HCT116 (cell line): ENCODE results near the gene KIAA0232. TPM values are rescaled to one million over a fixed set of nuclear protein-coding genes. Genes with fewer than 3 reads are reported as not detected.
A peak's percentile ranks its signal among the peaks of the same experiment; 100 is the strongest.
"Not testable (repeated sequence)": the region's sequence is repeated elsewhere in the genome, so short reads cannot be mapped to it uniquely, and the experiment has no call there.

ENCODE experiments used
- ATAC-seq: fragments of 200-7000 bp; cut with Tn5 transposase; 2 replicates; pipeline ENCODE4 v1.9.1; 2020; ENCODE audit warnings: mild to moderate bottlenecking, moderate library complexity
- BruUV-seq: library from RNA; stranded (reverse); fragments of 400-500 nt; replicated peaks from 2 replicates; lab custom pipeline; 2021; lab: Mats Ljungman, UMichigan
- CTCF ChIA-PET: fragments of 300-600 bp; sonication (Branson Sonifier 250); formaldehyde crosslinking; loops from one replicate; lab custom pipeline; 2021; ENCODE audit warnings: antibody characterized with exemption; lab: Charles Lee
- POLR2A ChIA-PET: fragments of 300-600, 350-600 bp; sonication (Branson Sonifier 250); formaldehyde crosslinking; loops from one replicate; lab custom pipeline; 2021; ENCODE audit warnings: antibody characterized with exemption; lab: Charles Lee
- RAD21 ChIA-PET, 2 experiments: fragments of 300-600 bp; sonication (Branson Sonifier 250); formaldehyde crosslinking; loops; one replicate each; lab custom pipeline; 2023; ENCODE audit warnings: low total read pairs in 2 of 2; ENCODE audit not compliant: uncharacterized antibody in 2 of 2, unreplicated experiment in 2 of 2, low non-redundant PET in 1 of 2; lab: Charles Lee
- DNase-seq: peaks from one replicate; pipeline ENCODE4 v3.0.0-alpha.2; 2010; ENCODE audit warnings: low read depth, low spot score
- H2AFZ ChIP-seq: fragments of 200-600 bp; shearing (Covaris generic), sonication (generic); 2 replicates; pipeline ENCODE4 v1.6.1; 2017; ENCODE audit warnings: low read depth, mixed run types, mixed read lengths, antibody characterized with exemption, low read length; ENCODE audit not compliant: poor library complexity, severe bottlenecking
- H3K27ac ChIP-seq: 2 replicates; pipeline ENCODE4 v1.5.1; 2012; ENCODE audit warnings: low read depth, low read length
- H3K27me3 ChIP-seq: fragments of 200-600 bp; sonication (generic); 2 replicates; pipeline ENCODE4 v1.6.1; 2016; ENCODE audit warnings: mixed run types, low read length, mixed read lengths; ENCODE audit not compliant: insufficient read depth
- H3K36me3 ChIP-seq, 2 experiments: fragments of 200-500 bp in 1 of 2; fragments of 200-600 bp in 1 of 2; sonication (Bioruptor generic) in 1 of 2; sonication (generic) in 1 of 2; 2 replicates each; pipeline versions ENCODE4 v1.5.1 to v1.6.1; 2014 to 2016; ENCODE audit warnings: low read length in 2 of 2, inconsistent platforms in 1 of 2, mixed read lengths in 1 of 2, mixed run types in 1 of 2; ENCODE audit not compliant: insufficient read depth in 2 of 2, control insufficient read depth in 1 of 2
- H3K4me1 ChIP-seq, 2 experiments: fragments of 200-600 bp in 1 of 2; sonication (generic) in 1 of 2; 2 replicates each; pipeline versions ENCODE4 v1.5.1 to v1.6.1; 2012 to 2017; ENCODE audit warnings: low read length in 2 of 2, inconsistent platforms in 1 of 2, mild to moderate bottlenecking in 1 of 2, mixed read lengths in 1 of 2, mixed run types in 1 of 2, moderate library complexity in 1 of 2; ENCODE audit not compliant: insufficient read depth in 2 of 2, control insufficient read depth in 1 of 2
- H3K4me2 ChIP-seq: fragments of 200-600 bp; sonication (generic); 2 replicates; pipeline ENCODE4 v1.6.1; 2017; ENCODE audit warnings: mixed run types, low read length, mixed read lengths
- H3K4me3 ChIP-seq, 2 experiments: fragments of 200-600 bp in 1 of 2; sonication (generic) in 1 of 2; replicated peaks in 1 of 2; 2 replicates each; pipeline ENCODE4 v1.5.1; 2011 to 2016; ENCODE audit warnings: low read length in 2 of 2, control low read depth in 1 of 2, low read depth in 1 of 2, mild to moderate bottlenecking in 1 of 2, mixed read lengths in 1 of 2, mixed run types in 1 of 2
- H3K79me2 ChIP-seq: fragments of 200-600 bp; sonication (generic); 2 replicates; pipeline ENCODE4 v1.6.1; 2017; ENCODE audit warnings: mild to moderate bottlenecking, mixed run types, low read length, moderate library complexity, mixed read lengths; ENCODE audit not compliant: insufficient read depth
- H3K9ac ChIP-seq: fragments of 200-600 bp; sonication (generic); 2 replicates; pipeline ENCODE4 v1.6.1; 2016; ENCODE audit warnings: low read length, mixed read lengths
- H3K9me2 ChIP-seq: fragments of 200-600 bp; sonication (generic), shearing (Covaris generic); 2 replicates; pipeline ENCODE4 v1.6.1; 2017; ENCODE audit warnings: mixed run types, mild to moderate bottlenecking, moderate library complexity; ENCODE audit not compliant: insufficient read depth
- H3K9me3 ChIP-seq, 2 experiments: fragments of 200-500 bp in 1 of 2; fragments of 200-600 bp in 1 of 2; sonication (Bioruptor generic) in 1 of 2; sonication (generic) in 1 of 2; 2 replicates each; pipeline ENCODE4 v1.6.1; 2014 to 2017; ENCODE audit warnings: low read length in 2 of 2, mixed read lengths in 2 of 2, inconsistent platforms in 1 of 2, low read depth in 1 of 2, mild to moderate bottlenecking in 1 of 2, mixed run types in 1 of 2, moderate library complexity in 1 of 2; ENCODE audit not compliant: control insufficient read depth in 1 of 2, insufficient read depth in 1 of 2
- H4K20me1 ChIP-seq: fragments of 200-600 bp; sonication (generic), shearing (Covaris generic); 2 replicates; pipeline ENCODE4 v1.6.1; 2017; ENCODE audit warnings: mixed run types, mild to moderate bottlenecking, moderate library complexity; ENCODE audit not compliant: insufficient read depth
- CBX3 ChIP-seq: IDR thresholded peaks from 2 replicates; pipeline ENCODE4 v1.6.1; 2012; ENCODE audit warnings: low read depth
- CTCF ChIP-seq, 3 experiments: fragments of 200-600 bp in 1 of 3; sonication (generic) in 1 of 3; IDR thresholded peaks in 2 of 3; conservative IDR thresholded peaks in 1 of 3; 2 replicates each; pipeline ENCODE4 v1.5.1; 2012 to 2017; ENCODE audit warnings: low read depth in 2 of 3, low read length in 2 of 3, antibody characterized with exemption in 1 of 3, borderline replicate concordance in 1 of 3, control low read depth in 1 of 3, mild to moderate bottlenecking in 1 of 3, mixed read lengths in 1 of 3, mixed run types in 1 of 3, moderate library complexity in 1 of 3; ENCODE audit not compliant: insufficient read depth in 1 of 3
- EGR1 ChIP-seq: IDR thresholded peaks from 2 replicates; pipeline ENCODE4 v1.6.1; 2012; ENCODE audit warnings: low read depth
- EZH2 ChIP-seq: fragments of 200-600 bp; sonication (generic); IDR thresholded peaks from 2 replicates; pipeline ENCODE4 v1.6.1; 2017; ENCODE audit warnings: antibody characterized with exemption, mixed run types
- EZH2phosphoT487 ChIP-seq: fragments of 200-600 bp; IDR thresholded peaks from 2 replicates; pipeline ENCODE4 v1.6.1; 2018; ENCODE audit warnings: antibody characterized with exemption, borderline replicate concordance
- POLR2A ChIP-seq: IDR thresholded peaks from 2 replicates; pipeline ENCODE4 v1.7.0; 2011; ENCODE audit warnings: borderline replicate concordance; ENCODE audit not compliant: insufficient read depth, insufficient read length; ENCODE audit errors: extremely low read depth
- ZBTB33 ChIP-seq: IDR thresholded peaks from 2 replicates; pipeline ENCODE4 v1.6.1; 2011; ENCODE audit warnings: mild to moderate bottlenecking, low read length, moderate library complexity; ENCODE audit not compliant: insufficient replicate concordance; ENCODE audit errors: extremely low read depth
- intact Hi-C: fragments of 100-400 bp; cut with micrococcal nuclease; formaldehyde crosslinking; loops from 2 replicates; pipeline ENCODE4 v1.10.0; 2022
- total RNA-seq: library from RNA; stranded (reverse); gene quantifications from one replicate; pipeline ENCODE4 v1.2.1, GENCODE V29; 2021; ENCODE audit not compliant: unreplicated experiment
- TF ChIP-seq, protein P1 (sequence below): IDR thresholded peaks from 2 replicates; pipeline ENCODE4 v1.6.1; 2012; ENCODE audit warnings: low read depth

Gene KIAA0232
- total RNA-seq, 1 experiment from 2014 or later: 18.1 TPM

- no peak for DNase-seq
- Histone ChIP-seq H3K9me3 (no peaks in the 10 kb centered on the region), H3K79me2 (peaks cover 28% of the 10 kb centered on the region), H3K27me3 (no peaks in the 10 kb centered on the region), H3K27ac (no peak overlapping the region), H3K4me3 (peak overlapping the region; percentile 72 to 88; a peak in 3 of 4 replicates), H2AFZ (no peak overlapping the region), H3K36me3 (no peaks in the 10 kb centered on the region), H3K9me2 (no peaks in the 10 kb centered on the region), H3K4me1 (peaks cover 23 to 47% of the 10 kb centered on the region in 2 experiments), H3K9ac (no peak overlapping the region), H4K20me1 (no peaks in the 10 kb centered on the region), H3K4me2 (peak overlapping the region; percentile 100)
- ChIA-PET POLR2A (no interaction called here), CTCF (interaction anchor here (0.8 to 1.0 kb wide), 2 partner anchors 37 to 172 kb away, joined by 3 read pairs; no protein-coding TSS in a partner anchor), RAD21 (no interaction called here)
- no peak for ATAC-seq
- BruUV-seq: TSS peak; percentile 43
- intact Hi-C loops: no loop called here
- TF ChIP-seq EZH2: no peak
- TF ChIP-seq CBX3: no peak
- TF ChIP-seq, protein P1, sequence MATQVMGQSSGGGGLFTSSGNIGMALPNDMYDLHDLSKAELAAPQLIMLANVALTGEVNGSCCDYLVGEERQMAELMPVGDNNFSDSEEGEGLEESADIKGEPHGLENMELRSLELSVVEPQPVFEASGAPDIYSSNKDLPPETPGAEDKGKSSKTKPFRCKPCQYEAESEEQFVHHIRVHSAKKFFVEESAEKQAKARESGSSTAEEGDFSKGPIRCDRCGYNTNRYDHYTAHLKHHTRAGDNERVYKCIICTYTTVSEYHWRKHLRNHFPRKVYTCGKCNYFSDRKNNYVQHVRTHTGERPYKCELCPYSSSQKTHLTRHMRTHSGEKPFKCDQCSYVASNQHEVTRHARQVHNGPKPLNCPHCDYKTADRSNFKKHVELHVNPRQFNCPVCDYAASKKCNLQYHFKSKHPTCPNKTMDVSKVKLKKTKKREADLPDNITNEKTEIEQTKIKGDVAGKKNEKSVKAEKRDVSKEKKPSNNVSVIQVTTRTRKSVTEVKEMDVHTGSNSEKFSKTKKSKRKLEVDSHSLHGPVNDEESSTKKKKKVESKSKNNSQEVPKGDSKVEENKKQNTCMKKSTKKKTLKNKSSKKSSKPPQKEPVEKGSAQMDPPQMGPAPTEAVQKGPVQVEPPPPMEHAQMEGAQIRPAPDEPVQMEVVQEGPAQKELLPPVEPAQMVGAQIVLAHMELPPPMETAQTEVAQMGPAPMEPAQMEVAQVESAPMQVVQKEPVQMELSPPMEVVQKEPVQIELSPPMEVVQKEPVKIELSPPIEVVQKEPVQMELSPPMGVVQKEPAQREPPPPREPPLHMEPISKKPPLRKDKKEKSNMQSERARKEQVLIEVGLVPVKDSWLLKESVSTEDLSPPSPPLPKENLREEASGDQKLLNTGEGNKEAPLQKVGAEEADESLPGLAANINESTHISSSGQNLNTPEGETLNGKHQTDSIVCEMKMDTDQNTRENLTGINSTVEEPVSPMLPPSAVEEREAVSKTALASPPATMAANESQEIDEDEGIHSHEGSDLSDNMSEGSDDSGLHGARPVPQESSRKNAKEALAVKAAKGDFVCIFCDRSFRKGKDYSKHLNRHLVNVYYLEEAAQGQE: no peak
- 0 out of 6 replicates have a peak, but pooled peaks of 1 of the 3 experiments have one; percentile 0 for TF ChIP-seq CTCF (IDR thresholded peaks at IDR 0.05 in 2 of 3, conservative IDR thresholded peaks at IDR 0.05 in 1 of 3; ENCODE audit: borderline replicate concordance in 1 of 3, insufficient read depth in 1 of 3, low read depth in 2 of 3, low read length in 2 of 3)
- no peak for TF ChIP-seq POLR2A
- TF ChIP-seq EZH2phosphoT487: no peak
- TF ChIP-seq ZBTB33: no peak
- TF ChIP-seq EGR1: no peak
These were observed 128.7 kb downstream of the KIAA0232 start for GRCh38 chr4:6910960-6911874.

GRCh38 chr4:6911917-6912316 is 129.4 kb downstream of the KIAA0232 start:
- intact Hi-C loops, H3K9me3 ChIP-seq, H3K4me2 ChIP-seq, ATAC-seq, H3K9me2 ChIP-seq, DNase-seq, H3K4me3 ChIP-seq, H3K27ac ChIP-seq, BruUV-seq, H3K27me3 ChIP-seq, H3K36me3 ChIP-seq, H3K9ac ChIP-seq, H4K20me1 ChIP-seq, RAD21 ChIA-PET, POLR2A ChIA-PET, H2AFZ ChIP-seq: not testable (repeated sequence)
- Histone ChIP-seq H3K79me2 (peaks cover 28% of the 10 kb centered on the region), H3K4me1 (peaks cover 30 to 54% of the 10 kb centered on the region in 2 experiments)
- CTCF ChIA-PET: interaction anchor here (1.0 kb wide), 1 partner anchor 38 kb away, joined by 3 read pairs; no protein-coding TSS in a partner anchor
